Esophagus squamous epithelium (tissue), 4 donors: ENCODE results near the gene ZNF792.

ENCODE experiments used
- CTCF ChIP-seq, 6 experiments: fragments of 450-650 bp in 4 of 6; fragments of 200-600 bp in 2 of 6; sonication (generic) in 2 of 6; IDR thresholded peaks; one replicate each; pipeline ENCODE4 v1.5.1; 2016 to 2019; ENCODE audit warnings: antibody characterized with exemption in 6 of 6, mild to moderate bottlenecking in 4 of 6, moderate library complexity in 4 of 6
- POLR2A ChIP-seq, 4 donors: fragments of 450-650 bp; IDR thresholded peaks; one replicate each; pipeline ENCODE4 v1.6.1; 2017; ENCODE audit warnings: antibody characterized with exemption in 4 of 4, mild to moderate bottlenecking in 4 of 4, moderate library complexity in 3 of 4

- TF ChIP-seq CTCF (IDR thresholded peaks at IDR 0.05) (no peak), POLR2A (IDR thresholded peaks at IDR 0.05) (no peak)
Observed at GRCh38 chr19:34918190-34918589, 45.8 kb downstream of the ZNF792 start.
